Measurements from ENCODE around the gene SMAD6. TPM values are rescaled to one million over a fixed set of nuclear protein-coding genes. Genes with fewer than 3 reads are reported as not detected.

The SMAD6 gene
- total RNA-seq, 6 experiments from 2014 or later: 10.2 to 18.1 (median 16.4) TPM

DNA sequence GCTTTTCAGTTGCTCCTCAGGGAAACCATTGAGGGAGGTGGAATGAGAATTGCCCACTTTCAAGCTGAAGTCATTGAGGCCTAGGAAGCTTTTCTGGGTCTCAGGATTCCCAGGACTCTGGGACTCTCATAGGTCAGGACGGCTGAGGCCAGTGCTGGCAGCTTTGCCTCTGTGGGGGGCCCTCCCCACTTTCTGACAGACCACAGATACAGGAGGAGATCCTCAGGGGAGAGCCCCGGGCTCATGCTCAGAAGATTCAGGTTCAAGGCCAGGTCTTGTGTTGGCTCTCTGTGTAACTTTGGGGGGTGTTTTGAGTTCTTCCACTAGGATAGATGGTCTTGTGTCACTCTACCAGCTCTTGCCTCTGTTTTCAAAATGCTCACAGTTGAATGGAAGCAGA, 50.0 kb downstream of the SMAD6 start:
- Mint-ChIP-seq H3K4me3 (no peak overlapping the region), H3K4me1 (ENCODE audit: low read depth) (peaks cover 65% of the 10 kb centered on the region), H3K9me3 (peaks cover 15% of the 10 kb centered on the region), H3K27me3 (ENCODE audit: insufficient read depth) (no peaks in the 10 kb centered on the region; the same call in 1 of the 2 replicates), H3K27ac (peak overlapping the region; percentile 55; the same call in 1 of the 2 replicates), H3K36me3 (ENCODE audit: low read depth) (peaks cover 43% of the 10 kb centered on the region)
- TF ChIP-seq, protein P1, sequence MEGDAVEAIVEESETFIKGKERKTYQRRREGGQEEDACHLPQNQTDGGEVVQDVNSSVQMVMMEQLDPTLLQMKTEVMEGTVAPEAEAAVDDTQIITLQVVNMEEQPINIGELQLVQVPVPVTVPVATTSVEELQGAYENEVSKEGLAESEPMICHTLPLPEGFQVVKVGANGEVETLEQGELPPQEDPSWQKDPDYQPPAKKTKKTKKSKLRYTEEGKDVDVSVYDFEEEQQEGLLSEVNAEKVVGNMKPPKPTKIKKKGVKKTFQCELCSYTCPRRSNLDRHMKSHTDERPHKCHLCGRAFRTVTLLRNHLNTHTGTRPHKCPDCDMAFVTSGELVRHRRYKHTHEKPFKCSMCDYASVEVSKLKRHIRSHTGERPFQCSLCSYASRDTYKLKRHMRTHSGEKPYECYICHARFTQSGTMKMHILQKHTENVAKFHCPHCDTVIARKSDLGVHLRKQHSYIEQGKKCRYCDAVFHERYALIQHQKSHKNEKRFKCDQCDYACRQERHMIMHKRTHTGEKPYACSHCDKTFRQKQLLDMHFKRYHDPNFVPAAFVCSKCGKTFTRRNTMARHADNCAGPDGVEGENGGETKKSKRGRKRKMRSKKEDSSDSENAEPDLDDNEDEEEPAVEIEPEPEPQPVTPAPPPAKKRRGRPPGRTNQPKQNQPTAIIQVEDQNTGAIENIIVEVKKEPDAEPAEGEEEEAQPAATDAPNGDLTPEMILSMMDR (IDR thresholded peaks at IDR 0.05): no peak
- no peak for DNase-seq

DNA sequence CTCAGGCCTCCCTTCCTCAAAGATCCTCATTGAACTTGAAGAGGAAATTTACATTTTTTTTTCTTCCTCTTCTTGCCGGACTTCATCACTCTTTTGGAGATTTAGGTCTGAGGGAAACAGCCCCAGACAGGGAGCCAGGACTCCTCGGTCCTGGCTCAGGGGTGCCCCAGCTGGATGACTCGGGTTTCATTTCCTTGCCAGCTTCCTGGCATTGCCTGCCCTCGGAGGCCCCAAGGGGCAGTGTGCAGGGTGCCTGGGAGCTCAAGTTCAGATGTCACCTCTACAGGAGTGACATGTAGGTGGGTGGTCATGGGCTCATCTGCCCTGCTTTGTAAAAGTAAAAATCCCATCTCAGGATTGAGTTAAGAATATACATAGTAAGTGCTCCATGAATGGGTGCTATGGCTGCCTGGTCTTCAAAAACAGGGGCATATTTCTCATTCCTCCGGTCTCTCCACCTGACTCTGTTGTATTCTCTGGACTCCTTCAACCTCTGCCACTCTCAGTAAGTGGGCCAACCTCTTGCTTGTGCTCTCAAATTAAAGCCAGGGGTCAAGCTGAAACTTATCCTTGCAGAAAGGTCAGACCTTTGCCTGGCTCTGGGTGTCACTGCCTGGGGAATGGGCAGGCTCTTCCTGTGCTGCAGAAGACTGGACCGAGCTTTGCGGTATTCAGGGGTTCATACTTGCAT, 51.8 kb downstream of the SMAD6 start:
- Mint-ChIP-seq H3K36me3 (ENCODE audit: low read depth) (peaks cover 43% of the 10 kb centered on the region), H3K4me1 (ENCODE audit: low read depth) (peaks cover 60% of the 10 kb centered on the region), H3K9me3 (peaks cover 15% of the 10 kb centered on the region), H3K4me3 (no peak overlapping the region), H3K27me3 (ENCODE audit: insufficient read depth) (no peaks in the 10 kb centered on the region; the same call in 1 of the 2 replicates), H3K27ac (no peak overlapping the region)
- TF ChIP-seq, protein P1 (IDR thresholded peaks at IDR 0.05): no peak
- no peak for DNase-seq

DNA sequence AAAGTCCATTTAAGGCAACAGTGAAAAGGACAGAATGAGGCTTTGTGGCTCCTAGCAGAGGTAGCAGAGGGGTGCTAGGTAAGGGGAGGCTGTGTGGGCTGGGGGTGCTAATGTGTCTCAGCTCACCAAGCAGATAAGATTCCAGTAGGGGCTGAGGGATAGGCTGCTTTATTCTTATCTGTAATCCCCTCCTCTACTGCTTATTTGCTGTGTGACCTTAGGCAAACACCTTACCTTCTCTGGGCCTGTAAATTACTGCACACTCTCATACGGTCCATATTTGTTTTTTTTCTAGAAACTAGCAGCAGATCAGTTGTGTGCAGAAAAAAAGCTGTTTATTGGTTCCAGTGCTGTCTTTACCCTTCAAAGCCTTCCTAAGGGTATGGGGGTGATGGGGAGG, 52.8 kb downstream of the SMAD6 start:
- TF ChIP-seq, protein P1 (IDR thresholded peaks at IDR 0.05): no peak
- no peak overlapping the region for H3K4me3 Mint-ChIP-seq
- H3K4me1 Mint-ChIP-seq (ENCODE audit: low read depth): peaks cover 60% of the 10 kb centered on the region
- peaks cover 15% of the 10 kb centered on the region for H3K9me3 Mint-ChIP-seq
- no peaks in the 10 kb centered on the region; the same call in 1 of the 2 replicates for H3K27me3 Mint-ChIP-seq (ENCODE audit: insufficient read depth)
- peaks cover 34% of the 10 kb centered on the region for H3K36me3 Mint-ChIP-seq (ENCODE audit: low read depth)
- DNase-seq: no peak
- H3K27ac Mint-ChIP-seq: no peak overlapping the region

DNA sequence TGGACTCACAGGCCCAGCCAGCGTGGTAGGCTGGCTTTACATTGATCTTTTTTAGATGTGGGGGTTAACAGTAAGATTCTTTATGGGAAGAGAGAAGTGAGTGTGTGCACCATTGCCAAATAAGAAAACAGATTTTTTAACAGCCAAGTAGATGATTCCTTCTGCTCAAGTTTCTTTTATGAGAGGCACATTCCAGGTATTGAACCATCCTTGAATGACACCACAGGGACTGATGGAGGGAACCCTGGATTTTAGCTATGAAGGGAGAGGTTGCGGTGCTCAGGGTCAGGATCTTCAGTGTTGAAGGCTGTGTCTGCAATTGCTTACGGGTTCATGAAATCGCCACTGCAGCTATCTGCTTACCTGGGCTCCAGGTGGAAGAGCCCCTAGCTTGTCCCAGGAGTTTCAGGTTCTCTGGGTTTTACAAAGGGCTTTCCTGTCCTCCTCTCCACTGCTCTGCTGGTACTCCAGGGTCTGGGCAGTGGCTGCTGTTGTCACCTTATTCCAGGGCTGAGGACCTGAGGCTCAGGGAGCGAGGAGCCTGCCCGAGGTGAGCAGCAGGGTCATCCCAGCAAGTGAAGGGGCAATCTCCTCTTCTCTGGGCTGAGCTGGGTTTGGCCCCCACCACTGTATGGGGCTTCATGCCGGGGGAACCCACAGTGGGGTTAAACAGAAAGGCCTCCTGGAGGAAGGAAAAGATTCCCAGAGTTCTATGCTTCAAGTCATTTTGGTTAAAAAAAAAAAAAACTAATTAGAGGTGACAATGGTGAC, 53.4 kb downstream of the SMAD6 start:
- Mint-ChIP-seq H3K9me3 (peaks cover 15% of the 10 kb centered on the region), H3K36me3 (ENCODE audit: low read depth) (peaks cover 27% of the 10 kb centered on the region), H3K4me1 (ENCODE audit: low read depth) (peaks cover 59% of the 10 kb centered on the region), H3K4me3 (no peak overlapping the region), H3K27me3 (ENCODE audit: insufficient read depth) (no peaks in the 10 kb centered on the region; the same call in 1 of the 2 replicates), H3K27ac (no peak overlapping the region)
- TF ChIP-seq, protein P1 (IDR thresholded peaks at IDR 0.05): no peak
- no peak for DNase-seq

DNA sequence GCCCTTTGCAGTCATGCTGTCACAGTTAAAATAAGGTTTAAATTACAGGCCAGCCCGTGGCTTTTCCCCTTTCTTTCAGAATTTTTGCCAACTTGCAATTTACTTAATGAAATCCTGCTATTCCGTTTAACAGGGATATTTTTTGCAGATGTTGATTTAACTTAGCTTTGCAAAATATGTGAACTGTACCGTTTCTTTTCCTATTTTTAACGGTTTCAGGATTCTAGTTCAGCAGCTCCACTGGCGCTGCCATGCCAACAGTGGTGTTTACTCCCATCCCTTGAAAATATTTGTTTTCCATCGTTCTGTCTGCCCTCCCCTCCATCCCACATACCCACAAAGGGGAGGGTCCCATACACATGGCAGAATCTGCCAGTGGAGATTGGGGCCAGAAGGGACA, 54.3 kb downstream of the SMAD6 start:
- Mint-ChIP-seq H3K36me3 (ENCODE audit: low read depth) (peaks cover 26% of the 10 kb centered on the region), H3K27me3 (ENCODE audit: insufficient read depth) (no peaks in the 10 kb centered on the region; the same call in 1 of the 2 replicates), H3K27ac (no peak overlapping the region), H3K9me3 (peaks cover 15% of the 10 kb centered on the region), H3K4me3 (no peak overlapping the region), H3K4me1 (ENCODE audit: low read depth) (peaks cover 59% of the 10 kb centered on the region)
- no peak for DNase-seq
- TF ChIP-seq, protein P1 (IDR thresholded peaks at IDR 0.05): no peak
